GM21529 (cell line): ENCODE results near the gene OR6B3.
A peak's percentile ranks its signal among the peaks of the same experiment; 100 is the strongest.

Experiments
- ATAC-seq: cut with Tn5 transposase; IDR thresholded peaks from one replicate; pipeline ENCODE4 v1.9.1; 2021; ENCODE audit not compliant: unreplicated experiment

Gene OR6B3

GRCh38 chr2:240053173-240054155, at the start of gene OR6B3:
TSS of gene OR6B3 (minus strand) at chr2:240053521.
- no peak for ATAC-seq

GRCh38 chr2:240098349-240098748, 45.0 kb upstream of the OR6B3 start:
- ATAC-seq = no peak

GRCh38 chr2:240095556-240096523, 42.5 kb upstream of the OR6B3 start:
- no peak for ATAC-seq

- no peak for ATAC-seq
Measured at GRCh38 chr2:240089306-240089705, 36.0 kb upstream of the OR6B3 start.

GRCh38 chr2:240086563-240086962, 33.2 kb upstream of the OR6B3 start:
- ATAC-seq = no peak

GRCh38 chr2:240078631-240079030, 25.3 kb upstream of the OR6B3 start:
- ATAC-seq = no peak

- ATAC-seq = no peak
Measured at GRCh38 chr2:240077442-240077841, 24.1 kb upstream of the OR6B3 start.

GRCh38 chr2:240074545-240074944, 21.2 kb upstream of the OR6B3 start:
- no peak for ATAC-seq

- no peak for ATAC-seq
Measured at GRCh38 chr2:240070907-240071306, 17.6 kb upstream of the OR6B3 start.

GRCh38 chr2:240069829-240070228, 16.5 kb upstream of the OR6B3 start:
- ATAC-seq = no peak

GRCh38 chr2:240068193-240068592, 14.9 kb upstream of the OR6B3 start:
- no peak for ATAC-seq

- ATAC-seq = no peak
Measured at GRCh38 chr2:240066489-240066888, 13.2 kb upstream of the OR6B3 start.

- ATAC-seq = no peak
Measured at GRCh38 chr2:240064898-240065297, 11.6 kb upstream of the OR6B3 start.

- ATAC-seq = peak; percentile 61
Measured at GRCh38 chr2:240060977-240061591, 7.8 kb upstream of the OR6B3 start.

- no peak for ATAC-seq
Measured at GRCh38 chr2:240056678-240057077, 3.4 kb upstream of the OR6B3 start.

GRCh38 chr2:240055177-240055917, 2.0 kb upstream of the OR6B3 start:
- no peak for ATAC-seq

GRCh38 chr2:240052524-240052923, 797 bp downstream of the OR6B3 start:
- ATAC-seq = no peak

- no peak for ATAC-seq
Measured at GRCh38 chr2:240051697-240052096, 1.6 kb downstream of the OR6B3 start.

GRCh38 chr2:240050278-240050677, 3.0 kb downstream of the OR6B3 start:
- no peak for ATAC-seq

- no peak for ATAC-seq
Measured at GRCh38 chr2:240048237-240048636, 5.1 kb downstream of the OR6B3 start.
